Neural crest cell (in vitro differentiated cells): Measurements from ENCODE around the gene PNISR. TPM values are rescaled to one million over a fixed set of nuclear protein-coding genes. Genes with fewer than 3 reads are reported as not detected.

Experiments
- DNase-seq: peaks from one replicate; pipeline ENCODE4 v3.0.0; 2021; ENCODE audit warnings: low read depth, mixed read lengths, low spot score
- H3K27ac Mint-ChIP-seq: one replicate; pipeline ENCODE4 v1.8.0; 2021; ENCODE audit warnings: mild to moderate bottlenecking, mixed read lengths; ENCODE audit not compliant: unreplicated experiment
- H3K27me3 Mint-ChIP-seq: 2 replicates; pipeline ENCODE4 v1.8.0; 2021; ENCODE audit warnings: low read depth, mild to moderate bottlenecking, mixed read lengths
- H3K36me3 Mint-ChIP-seq: 2 replicates; pipeline ENCODE4 v1.8.0; 2021; ENCODE audit warnings: low read depth, mild to moderate bottlenecking, mixed read lengths
- H3K4me1 Mint-ChIP-seq: 2 replicates; pipeline ENCODE4 v1.8.0; 2021; ENCODE audit warnings: mixed read lengths
- H3K4me3 Mint-ChIP-seq: one replicate; pipeline ENCODE4 v1.8.0; 2021; ENCODE audit warnings: mild to moderate bottlenecking, mixed read lengths
- H3K9me3 Mint-ChIP-seq: 2 replicates; pipeline ENCODE4 v1.8.0; 2021; ENCODE audit warnings: mixed read lengths
- total RNA-seq: library from RNA; stranded (reverse); gene quantifications from 2 replicates; pipeline ENCODE4 v1.2.1, GENCODE V29; 2021
- TF ChIP-seq, protein P1 (sequence below): fragments of 200-600 bp; sonication (generic); conservative IDR thresholded peaks from 2 replicates; pipeline ENCODE4 v1.5.0; 2021; ENCODE audit warnings: antibody characterized with exemption, mild to moderate bottlenecking

Gene PNISR
- total RNA-seq, 1 donor from 2014 or later: 155 TPM

DNA sequence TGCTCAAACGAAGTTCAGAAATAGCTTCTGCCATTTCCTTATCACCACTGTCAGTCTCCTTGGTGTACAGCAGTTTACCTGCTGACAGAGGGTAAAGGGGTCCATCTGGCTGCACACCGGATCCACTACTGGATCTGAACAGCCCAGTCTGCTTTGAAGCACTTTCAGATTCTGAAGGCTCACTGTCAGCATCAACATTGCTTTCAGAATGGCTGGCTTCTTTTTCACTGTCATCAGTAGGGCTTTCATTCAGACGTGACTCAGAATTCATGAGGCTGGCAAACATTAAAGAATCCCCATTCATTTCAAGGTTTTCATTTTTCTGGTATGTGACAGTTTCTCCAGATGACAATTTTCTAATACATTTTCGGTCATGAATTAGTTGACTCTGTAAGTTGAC lies 21.0 kb upstream of the PNISR start:
- TF ChIP-seq, protein P1, sequence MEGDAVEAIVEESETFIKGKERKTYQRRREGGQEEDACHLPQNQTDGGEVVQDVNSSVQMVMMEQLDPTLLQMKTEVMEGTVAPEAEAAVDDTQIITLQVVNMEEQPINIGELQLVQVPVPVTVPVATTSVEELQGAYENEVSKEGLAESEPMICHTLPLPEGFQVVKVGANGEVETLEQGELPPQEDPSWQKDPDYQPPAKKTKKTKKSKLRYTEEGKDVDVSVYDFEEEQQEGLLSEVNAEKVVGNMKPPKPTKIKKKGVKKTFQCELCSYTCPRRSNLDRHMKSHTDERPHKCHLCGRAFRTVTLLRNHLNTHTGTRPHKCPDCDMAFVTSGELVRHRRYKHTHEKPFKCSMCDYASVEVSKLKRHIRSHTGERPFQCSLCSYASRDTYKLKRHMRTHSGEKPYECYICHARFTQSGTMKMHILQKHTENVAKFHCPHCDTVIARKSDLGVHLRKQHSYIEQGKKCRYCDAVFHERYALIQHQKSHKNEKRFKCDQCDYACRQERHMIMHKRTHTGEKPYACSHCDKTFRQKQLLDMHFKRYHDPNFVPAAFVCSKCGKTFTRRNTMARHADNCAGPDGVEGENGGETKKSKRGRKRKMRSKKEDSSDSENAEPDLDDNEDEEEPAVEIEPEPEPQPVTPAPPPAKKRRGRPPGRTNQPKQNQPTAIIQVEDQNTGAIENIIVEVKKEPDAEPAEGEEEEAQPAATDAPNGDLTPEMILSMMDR: no peak
- H3K27ac Mint-ChIP-seq: no peak overlapping the region
- H3K4me3 Mint-ChIP-seq: no peak overlapping the region
- H3K9me3 Mint-ChIP-seq: peaks cover 11% of the 10 kb centered on the region
- no peak for DNase-seq
- H3K36me3 Mint-ChIP-seq: peaks cover 54% of the 10 kb centered on the region
- H3K27me3 Mint-ChIP-seq: no peaks in the 10 kb centered on the region
- H3K4me1 Mint-ChIP-seq: no peaks in the 10 kb centered on the region

DNA sequence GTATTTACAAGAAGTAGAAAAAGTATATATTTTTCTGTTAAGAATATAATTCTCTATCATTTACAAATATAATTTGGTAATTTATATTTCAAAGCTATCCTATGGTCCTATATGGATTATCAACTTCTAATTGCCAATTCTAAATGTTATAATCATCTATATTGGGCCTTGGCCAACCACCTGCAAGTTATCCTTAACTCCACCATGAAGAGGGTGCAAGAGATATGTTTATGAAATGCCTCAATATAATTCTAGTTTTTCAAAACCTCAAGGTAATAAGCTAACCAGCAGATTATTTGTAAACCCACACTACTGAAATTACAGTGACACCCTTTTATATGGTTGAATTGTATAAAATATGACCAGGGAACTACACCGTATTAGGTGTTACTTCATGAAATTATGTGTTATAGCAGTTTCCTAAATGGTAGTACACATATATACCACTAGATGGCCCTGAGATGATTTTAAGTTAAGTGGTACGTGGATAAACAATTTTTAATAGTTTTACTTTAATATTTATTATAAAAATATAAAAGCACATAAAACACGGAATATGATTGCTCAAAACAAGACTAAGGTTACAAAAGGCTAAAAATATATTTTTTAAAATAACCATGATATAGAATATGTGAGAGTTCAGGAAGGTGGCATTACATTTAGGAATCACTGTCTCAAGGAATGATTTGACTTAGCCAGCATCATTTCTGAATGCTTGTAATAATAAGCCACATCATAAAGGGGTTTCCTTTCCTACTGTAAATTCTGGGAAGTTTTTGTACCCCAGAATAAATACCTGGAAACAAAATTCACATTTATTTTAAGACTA lies 9.8 kb upstream of the PNISR start:
- Mint-ChIP-seq H3K27ac (no peak overlapping the region), H3K27me3 (no peaks in the 10 kb centered on the region), H3K4me3 (peak overlapping the region; percentile 27), H3K36me3 (no peaks in the 10 kb centered on the region), H3K9me3 (no peaks in the 10 kb centered on the region), H3K4me1 (peaks cover 10% of the 10 kb centered on the region)
- TF ChIP-seq, protein P1: peak; percentile 75
- no peak for DNase-seq

DNA sequence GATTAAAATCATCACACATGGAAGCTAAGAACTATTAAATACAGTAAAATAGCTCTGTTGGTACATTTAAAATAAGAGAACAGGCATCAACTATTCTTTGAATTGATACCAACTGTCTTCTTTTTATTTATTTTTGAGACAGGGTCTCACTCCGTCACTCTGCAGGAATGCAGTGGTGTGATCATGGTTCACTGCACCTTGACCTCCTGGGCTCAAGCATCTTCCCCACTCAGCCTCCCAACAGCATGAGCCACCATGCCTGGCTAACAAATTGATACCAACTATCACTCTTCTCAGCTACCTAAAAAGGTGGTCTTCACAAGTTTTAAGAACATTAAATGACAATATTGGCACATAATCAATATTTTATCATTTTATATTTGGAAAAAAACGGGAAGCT lies 7.8 kb upstream of the PNISR start:
- no peak overlapping the region for H3K27ac Mint-ChIP-seq
- H3K4me3 Mint-ChIP-seq: no peak overlapping the region
- H3K9me3 Mint-ChIP-seq: no peaks in the 10 kb centered on the region

DNA sequence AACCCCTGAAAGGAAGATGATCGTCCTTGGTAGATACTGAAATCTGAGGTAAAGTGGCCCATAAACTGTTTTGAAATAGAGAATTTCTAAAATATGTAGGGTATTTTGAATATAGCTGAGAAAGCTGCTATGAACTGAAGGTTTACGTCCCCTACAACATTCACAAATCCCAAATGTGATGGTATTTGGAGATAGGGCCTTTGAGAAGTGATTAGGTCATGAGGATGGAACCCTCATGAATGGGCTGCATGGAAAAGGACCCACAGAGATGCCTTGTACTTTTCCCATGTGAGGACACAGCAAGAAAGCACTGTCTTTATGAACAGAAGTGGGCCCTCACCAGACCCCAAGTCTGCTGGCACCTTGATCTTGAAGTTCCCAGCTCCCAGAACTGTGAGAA lies 6.8 kb upstream of the PNISR start:
- no peaks in the 10 kb centered on the region for H3K36me3 Mint-ChIP-seq
- H3K9me3 Mint-ChIP-seq: no peaks in the 10 kb centered on the region
- H3K4me1 Mint-ChIP-seq: peaks cover 17% of the 10 kb centered on the region
- TF ChIP-seq, protein P1: no peak
- no peak overlapping the region for H3K27ac Mint-ChIP-seq
- no peaks in the 10 kb centered on the region for H3K27me3 Mint-ChIP-seq
- DNase-seq: no peak
- no peak overlapping the region for H3K4me3 Mint-ChIP-seq

More for the DNA sequence above, 7.8 kb upstream of the PNISR start:
- Mint-ChIP-seq H3K4me1 (peaks cover 10% of the 10 kb centered on the region), H3K36me3 (no peaks in the 10 kb centered on the region), H3K27me3 (no peaks in the 10 kb centered on the region)
- no peak for DNase-seq
- TF ChIP-seq, protein P1: no peak

DNA sequence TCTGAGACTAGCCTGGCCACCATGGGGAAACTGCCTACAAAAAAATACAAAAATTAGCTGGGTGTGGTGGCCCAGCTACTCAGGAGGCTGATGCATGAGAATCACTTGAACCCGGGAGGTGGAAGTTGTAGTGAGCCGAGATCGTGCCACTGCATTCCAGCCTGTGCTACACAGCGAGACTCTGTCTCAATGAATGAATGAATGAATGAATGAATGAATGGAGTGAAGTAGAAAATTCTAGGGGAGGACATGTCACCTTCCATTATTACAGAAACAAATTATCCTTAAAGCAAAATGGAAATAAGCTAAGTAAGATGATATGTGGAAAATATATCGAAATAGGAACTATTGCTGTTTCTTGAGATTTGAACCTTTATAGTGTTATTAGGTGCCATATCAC lies 2.9 kb upstream of the PNISR start:
- TF ChIP-seq, protein P1: no peak
- no peak overlapping the region for H3K27ac Mint-ChIP-seq
- H3K9me3 Mint-ChIP-seq: no peaks in the 10 kb centered on the region
- no peak for DNase-seq
- no peak overlapping the region for H3K4me3 Mint-ChIP-seq
- peaks cover 3% of the 10 kb centered on the region for H3K36me3 Mint-ChIP-seq
- H3K27me3 Mint-ChIP-seq: no peaks in the 10 kb centered on the region
- H3K4me1 Mint-ChIP-seq: peaks cover 40% of the 10 kb centered on the region
